ENCODE measurements around the gene OLA1.

OLA1 gene

GRCh38 chr2:174063492-174064092, 184.7 kb downstream of the OLA1 start:
- no peak for DNase-seq (ENCODE audit: low spot score)

DNA sequence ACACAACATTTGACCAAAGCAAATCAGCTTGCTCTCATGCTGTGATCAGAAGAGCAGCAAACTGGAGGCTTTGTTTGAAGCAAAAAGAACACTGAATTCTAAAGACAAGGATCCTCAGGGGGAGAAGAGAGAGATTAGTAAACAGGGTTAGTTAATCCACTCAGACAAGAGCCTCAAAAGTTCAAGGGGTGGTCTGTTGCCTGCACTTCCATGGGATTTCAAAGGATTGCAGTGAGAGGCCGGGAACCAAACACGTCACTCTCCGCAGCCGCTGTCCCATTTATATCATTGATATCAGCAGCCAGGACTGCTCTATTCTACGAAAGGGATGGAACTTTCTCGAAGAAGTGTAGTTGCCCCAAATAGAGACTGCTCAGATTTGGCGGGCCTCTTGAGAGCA, 185.4 kb downstream of the OLA1 start:
- DNase-seq (ENCODE audit: low spot score): no peak

GRCh38 chr2:174059884-174060244, 188.5 kb downstream of the OLA1 start:
- no peak for DNase-seq (ENCODE audit: low spot score)

DNA sequence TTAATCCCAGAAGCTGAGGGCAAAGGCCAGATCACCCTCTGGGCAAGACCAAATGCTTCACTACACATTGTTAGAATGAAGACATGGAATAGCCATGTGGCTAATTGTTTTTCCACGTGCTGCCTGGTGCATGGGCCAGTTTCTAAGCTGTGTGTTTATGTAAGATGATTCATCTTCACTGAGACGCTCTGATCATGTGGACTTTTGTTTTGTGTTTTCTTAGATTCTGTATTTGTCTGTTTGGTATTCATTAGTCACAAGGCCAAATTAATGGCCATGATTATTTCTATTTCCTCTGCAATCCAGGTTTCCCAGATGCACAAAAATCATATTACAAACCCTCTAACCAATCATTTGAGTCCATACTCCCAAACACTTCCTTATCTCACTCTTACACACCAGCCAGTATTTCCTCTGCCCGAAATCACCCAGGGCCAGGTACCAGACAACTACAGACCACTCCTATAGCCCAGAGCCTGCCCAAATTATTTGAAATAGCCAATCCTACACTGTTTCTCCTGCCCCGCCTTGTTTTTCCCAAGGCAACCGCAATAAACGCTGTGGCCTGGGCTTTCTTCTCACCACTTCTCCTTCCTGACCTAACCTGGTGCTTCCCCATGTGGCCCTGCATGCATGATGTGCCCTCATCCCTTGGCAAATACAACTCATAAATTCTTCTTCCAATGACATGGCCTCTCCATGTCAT, 189.0 kb downstream of the OLA1 start:
- DNase-seq (ENCODE audit: low spot score): peak; percentile 48

DNA sequence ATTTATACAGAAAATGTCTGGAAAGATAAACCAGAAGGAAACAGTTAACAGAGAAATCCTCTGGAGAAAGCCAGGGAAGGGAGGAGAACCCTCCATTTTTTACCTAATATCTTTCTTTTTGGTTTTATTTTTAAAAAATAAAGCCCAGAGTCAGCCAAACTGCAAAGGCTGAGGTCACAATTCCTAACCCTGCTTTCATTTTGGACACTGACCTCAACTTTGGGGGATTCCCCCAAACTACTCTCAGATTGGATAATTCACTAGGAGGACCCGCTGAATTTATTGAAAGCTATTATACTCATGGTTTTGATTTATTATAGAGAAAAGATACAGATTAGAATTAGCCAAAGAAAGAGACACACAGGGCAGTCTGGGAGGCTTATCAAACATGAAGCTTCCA, 189.9 kb downstream of the OLA1 start:
- DNase-seq (ENCODE audit: low spot score): no peak

DNA sequence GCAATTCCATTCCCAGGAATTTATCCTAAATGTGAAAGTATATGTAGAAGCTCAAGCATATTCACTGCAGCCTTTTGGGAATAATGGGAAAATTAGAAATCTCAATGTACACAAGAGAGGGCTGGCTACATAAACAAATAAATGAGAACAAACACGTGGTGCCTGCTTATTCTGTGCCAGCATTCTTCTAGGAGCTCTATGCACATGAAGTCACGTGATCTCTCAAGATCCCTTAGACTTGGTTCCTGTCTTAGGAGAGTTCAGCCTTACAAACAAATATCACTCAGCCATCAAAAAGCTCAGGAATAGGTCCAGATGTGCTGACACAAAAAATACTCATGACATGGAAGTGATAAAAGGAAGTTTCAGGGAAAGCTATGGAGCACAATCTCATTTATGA, 190.3 kb downstream of the OLA1 start:
- no peak for DNase-seq (ENCODE audit: low spot score)

- no peak for DNase-seq (ENCODE audit: low spot score)
These were observed 193.4 kb downstream of the OLA1 start for GRCh38 chr2:174054926-174055325.

- DNase-seq (ENCODE audit: low spot score): no peak
These were observed 194.8 kb downstream of the OLA1 start for GRCh38 chr2:174053355-174054151.

DNA sequence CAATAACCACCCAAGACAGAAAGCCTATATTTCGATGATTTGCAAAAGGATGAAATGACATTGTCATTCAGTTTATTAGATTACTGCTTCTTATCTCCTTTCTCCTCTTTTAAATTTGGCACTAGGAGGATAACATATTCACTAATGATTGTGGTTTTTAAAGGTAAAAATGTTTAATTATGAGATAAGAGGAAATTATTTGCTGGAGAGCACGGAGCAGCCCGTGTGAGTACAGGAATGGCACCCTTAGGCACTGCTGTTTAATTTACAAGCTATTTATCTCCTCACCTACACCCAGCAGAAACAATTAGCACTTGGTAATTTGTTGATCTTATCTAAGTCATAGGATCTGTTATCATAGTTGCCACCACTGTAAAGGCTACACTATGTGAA, 195.8 kb downstream of the OLA1 start:
- DNase-seq (ENCODE audit: low spot score): no peak

GRCh38 chr2:174051741-174052583, 196.4 kb downstream of the OLA1 start:
- DNase-seq (ENCODE audit: low spot score): peak; percentile 69

- no peak for DNase-seq (ENCODE audit: low spot score)
These were observed 197.3 kb downstream of the OLA1 start for GRCh38 chr2:174051068-174051467.

- DNase-seq (ENCODE audit: low spot score): no peak
These were observed 198.4 kb downstream of the OLA1 start for GRCh38 chr2:174049895-174050294.

DNA sequence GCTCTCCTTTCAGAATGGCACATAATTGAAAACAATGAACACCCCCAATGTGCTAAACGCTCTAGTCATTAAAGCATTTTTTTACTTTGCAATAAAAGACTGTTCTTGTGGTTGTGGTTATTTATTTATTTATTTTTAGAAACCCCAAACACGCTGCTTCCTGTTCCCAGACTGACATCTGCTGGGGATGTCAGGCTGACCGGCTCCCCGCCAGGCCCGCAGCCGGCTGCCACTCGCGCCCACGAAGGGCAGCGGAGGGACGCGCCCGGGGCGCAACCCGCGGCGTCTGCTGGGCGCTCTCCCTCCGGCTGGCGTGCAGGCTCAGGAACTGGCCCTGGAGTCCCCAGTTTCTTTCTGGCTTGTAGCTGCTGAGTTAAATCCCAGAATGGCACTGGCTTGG, 200.1 kb downstream of the OLA1 start:
- no peak for DNase-seq (ENCODE audit: low spot score)

DNA sequence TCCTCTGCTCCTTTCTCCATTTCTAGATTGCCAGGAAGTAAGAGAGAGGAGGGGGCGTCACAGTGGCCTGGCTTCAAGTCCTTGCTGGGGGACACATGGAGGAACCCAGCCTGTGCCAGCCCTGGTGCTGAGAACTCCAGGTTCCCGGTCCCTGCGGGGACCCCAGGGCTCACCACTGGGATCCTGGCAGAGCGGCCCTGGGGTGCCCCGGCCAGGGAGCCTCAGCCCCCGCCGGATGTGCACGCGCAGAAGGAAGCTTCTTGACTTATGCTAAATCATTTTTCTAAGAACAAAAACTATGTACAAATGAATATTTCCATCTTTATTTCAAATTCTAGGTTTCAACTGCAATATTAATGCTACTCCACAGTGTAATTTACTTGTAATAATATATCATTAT, 200.6 kb downstream of the OLA1 start:
- DNase-seq (ENCODE audit: low spot score): no peak

GRCh38 chr2:174046172-174046571, 202.2 kb downstream of the OLA1 start:
- DNase-seq (ENCODE audit: low spot score): no peak

- no peak for DNase-seq (ENCODE audit: low spot score)
These were observed 203.8 kb downstream of the OLA1 start for GRCh38 chr2:174044556-174044955.

- DNase-seq (ENCODE audit: low spot score): no peak
These were observed 208.0 kb downstream of the OLA1 start for GRCh38 chr2:174040417-174040701.

- DNase-seq (ENCODE audit: low spot score): peak; percentile 83
These were observed 208.5 kb downstream of the OLA1 start for GRCh38 chr2:174039551-174040416.

GRCh38 chr2:174038462-174038861, 209.9 kb downstream of the OLA1 start:
- no peak for DNase-seq (ENCODE audit: low spot score)

- no peak for DNase-seq (ENCODE audit: low spot score)
These were observed 211.5 kb downstream of the OLA1 start for GRCh38 chr2:174036825-174037224.

- no peak for DNase-seq (ENCODE audit: low spot score)
These were observed 212.2 kb downstream of the OLA1 start for GRCh38 chr2:174035981-174036742.
